ENCODE results near the gene PPP4R3A. TPM values are rescaled to one million over a fixed set of nuclear protein-coding genes. Genes with fewer than 3 reads are reported as not detected.
"Not testable (repeated sequence)": the region's sequence is repeated elsewhere in the genome, so short reads cannot be mapped to it uniquely, and the experiment has no call there.

The PPP4R3A gene
- total and polyA plus RNA-seq, 2 experiments from 2014 or later, result 53.5 to 94.9 TPM

DNA sequence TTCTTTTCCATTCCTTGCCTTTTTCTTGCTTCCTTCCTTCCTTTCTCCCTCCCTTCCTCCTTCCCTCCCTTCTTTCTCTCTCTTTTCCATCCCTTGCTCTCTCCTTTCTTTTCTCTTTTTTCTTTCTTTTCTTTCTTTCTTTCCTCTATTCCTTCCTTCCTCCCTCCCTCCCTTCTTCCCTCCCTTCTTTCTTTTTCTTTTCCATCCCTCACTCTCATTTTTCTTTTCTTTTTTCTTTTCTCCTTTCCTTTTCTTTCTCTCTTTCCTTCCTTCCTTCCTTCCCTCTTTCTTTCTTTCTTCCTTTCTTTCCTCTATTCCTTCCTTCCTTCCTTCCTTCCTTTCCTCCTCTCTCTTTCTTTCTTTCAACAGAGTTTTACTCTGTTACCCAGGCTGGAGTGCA, 35.1 kb upstream of the PPP4R3A start:
- Histone ChIP-seq H3K4me3 (no peak overlapping the region), H3K27ac (no peak overlapping the region), H3K4me1 (ENCODE audit: low read depth) (no peaks in the 10 kb centered on the region), H3K27me3 (no peaks in the 10 kb centered on the region), H3K36me3 (no peaks in the 10 kb centered on the region), H3K9me3 (ENCODE audit: low read depth) (no peaks in the 10 kb centered on the region)
- DNase-seq (ENCODE audit: low read depth in 1 of 2, low spot score in 1 of 2), result no peak
- TF ChIP-seq, protein P1, sequence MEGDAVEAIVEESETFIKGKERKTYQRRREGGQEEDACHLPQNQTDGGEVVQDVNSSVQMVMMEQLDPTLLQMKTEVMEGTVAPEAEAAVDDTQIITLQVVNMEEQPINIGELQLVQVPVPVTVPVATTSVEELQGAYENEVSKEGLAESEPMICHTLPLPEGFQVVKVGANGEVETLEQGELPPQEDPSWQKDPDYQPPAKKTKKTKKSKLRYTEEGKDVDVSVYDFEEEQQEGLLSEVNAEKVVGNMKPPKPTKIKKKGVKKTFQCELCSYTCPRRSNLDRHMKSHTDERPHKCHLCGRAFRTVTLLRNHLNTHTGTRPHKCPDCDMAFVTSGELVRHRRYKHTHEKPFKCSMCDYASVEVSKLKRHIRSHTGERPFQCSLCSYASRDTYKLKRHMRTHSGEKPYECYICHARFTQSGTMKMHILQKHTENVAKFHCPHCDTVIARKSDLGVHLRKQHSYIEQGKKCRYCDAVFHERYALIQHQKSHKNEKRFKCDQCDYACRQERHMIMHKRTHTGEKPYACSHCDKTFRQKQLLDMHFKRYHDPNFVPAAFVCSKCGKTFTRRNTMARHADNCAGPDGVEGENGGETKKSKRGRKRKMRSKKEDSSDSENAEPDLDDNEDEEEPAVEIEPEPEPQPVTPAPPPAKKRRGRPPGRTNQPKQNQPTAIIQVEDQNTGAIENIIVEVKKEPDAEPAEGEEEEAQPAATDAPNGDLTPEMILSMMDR (IDR thresholded peaks at IDR 0.05; ENCODE audit: low read depth, low read length), result no peak

DNA sequence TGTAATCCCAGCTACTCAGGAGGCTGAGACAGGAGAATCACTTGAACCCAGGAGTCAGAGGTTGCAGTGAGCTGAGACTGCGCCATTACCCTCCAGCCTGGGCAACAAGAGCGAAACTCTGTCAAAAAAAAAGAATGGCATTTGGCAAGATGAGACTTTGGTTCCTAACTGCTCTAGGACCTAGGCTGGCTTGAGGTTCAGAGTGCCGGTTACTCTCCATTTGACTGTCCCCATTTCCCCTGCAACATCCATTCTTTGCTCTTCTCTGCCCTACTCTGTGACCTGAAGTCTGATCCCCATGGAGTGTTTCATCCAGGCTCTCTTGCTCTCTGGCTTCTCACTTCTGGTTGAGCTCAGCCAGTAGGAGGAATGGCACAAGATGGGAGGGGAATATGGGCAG, 26.2 kb upstream of the PPP4R3A start:
- TF ChIP-seq, protein P1 (IDR thresholded peaks at IDR 0.05; ENCODE audit: low read depth, low read length), result no peak
- Histone ChIP-seq H3K4me1 (ENCODE audit: low read depth) (no peaks in the 10 kb centered on the region), H3K36me3 (no peaks in the 10 kb centered on the region), H3K27me3 (no peaks in the 10 kb centered on the region), H3K27ac (no peak overlapping the region), H3K4me3 (no peak overlapping the region), H3K9me3 (ENCODE audit: low read depth) (no peaks in the 10 kb centered on the region)
- DNase-seq (ENCODE audit: low read depth in 1 of 2, low spot score in 1 of 2), result no peak

DNA sequence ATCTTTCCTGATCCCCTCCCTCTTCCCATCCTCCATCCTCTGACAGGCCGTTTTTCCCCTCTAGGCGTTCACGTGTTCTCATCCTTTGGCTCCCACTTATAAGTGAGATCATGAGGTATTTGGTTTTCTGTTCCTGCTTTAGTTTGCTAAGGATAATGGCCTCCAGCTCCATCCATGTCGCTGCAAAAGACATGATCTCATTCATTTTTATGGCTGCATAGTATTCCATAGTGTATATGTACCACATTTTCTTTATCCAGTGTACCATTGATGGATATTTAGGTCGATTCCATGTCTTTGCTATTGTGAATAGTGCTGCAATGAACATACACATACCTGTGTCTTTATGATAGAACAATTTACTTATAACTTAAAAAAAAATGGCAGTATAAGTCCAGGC, 23.9 kb upstream of the PPP4R3A start:
- H3K9me3 ChIP-seq (ENCODE audit: low read depth); H3K36me3 ChIP-seq; H3K27me3 ChIP-seq; DNase-seq (ENCODE audit: low read depth in 1 of 2, low spot score in 1 of 2); H3K4me3 ChIP-seq; H3K4me1 ChIP-seq (ENCODE audit: low read depth); H3K27ac ChIP-seq: not testable (repeated sequence)

DNA sequence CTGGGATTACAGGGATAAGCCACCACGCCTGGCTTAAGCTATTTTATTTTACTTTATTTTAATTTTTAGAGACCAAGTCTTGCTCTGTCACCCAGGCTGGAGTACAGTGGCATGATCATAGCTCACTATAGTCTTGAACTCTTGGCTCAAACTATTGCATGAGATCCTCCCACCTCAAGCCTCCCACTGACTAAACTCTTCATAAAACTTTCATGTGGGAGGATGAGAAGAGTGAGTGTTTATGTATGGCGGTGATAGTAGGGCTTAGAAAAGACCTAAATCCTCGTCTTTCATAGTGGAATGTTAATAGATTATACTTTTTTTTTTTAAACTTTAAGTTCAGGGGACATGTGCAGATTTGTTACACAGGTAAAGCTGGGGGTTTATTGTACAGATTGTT, 23.5 kb upstream of the PPP4R3A start:
- Histone ChIP-seq H3K36me3 (no peaks in the 10 kb centered on the region), H3K9me3 (ENCODE audit: low read depth) (no peaks in the 10 kb centered on the region), H3K4me1 (ENCODE audit: low read depth) (no peaks in the 10 kb centered on the region), H3K27ac (no peak overlapping the region), H3K27me3 (no peaks in the 10 kb centered on the region), H3K4me3 (no peak overlapping the region)
- no peak for DNase-seq (ENCODE audit: low read depth in 1 of 2, low spot score in 1 of 2)
- TF ChIP-seq, protein P1 (IDR thresholded peaks at IDR 0.05; ENCODE audit: low read depth, low read length), result no peak

DNA sequence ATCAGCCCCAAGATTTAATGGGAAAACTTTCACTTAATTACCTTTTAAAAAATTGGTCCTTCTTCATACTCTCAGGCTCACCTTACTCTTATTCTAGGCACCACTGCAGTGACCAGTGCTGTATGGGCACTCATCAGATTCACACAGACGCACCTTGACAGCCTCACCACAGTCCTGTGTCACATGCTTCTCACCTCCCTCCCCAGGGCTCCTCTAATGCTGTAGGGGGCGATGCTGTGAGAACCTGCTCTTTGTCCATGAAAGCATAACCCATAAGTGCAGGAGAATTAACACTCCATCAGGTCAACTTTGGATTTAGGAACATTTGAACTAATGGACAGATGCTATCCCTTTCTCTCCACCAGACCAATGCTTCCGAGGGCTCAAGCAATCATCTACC, 13.9 kb upstream of the PPP4R3A start:
- TF ChIP-seq, protein P1 (IDR thresholded peaks at IDR 0.05; ENCODE audit: low read depth, low read length), result no peak
- DNase-seq (ENCODE audit: low read depth in 1 of 2, low spot score in 1 of 2), result no peak
- Histone ChIP-seq H3K9me3 (ENCODE audit: low read depth) (no peaks in the 10 kb centered on the region), H3K27ac (no peak overlapping the region), H3K27me3 (no peaks in the 10 kb centered on the region), H3K36me3 (no peaks in the 10 kb centered on the region), H3K4me1 (ENCODE audit: low read depth) (no peaks in the 10 kb centered on the region), H3K4me3 (no peak overlapping the region)

DNA sequence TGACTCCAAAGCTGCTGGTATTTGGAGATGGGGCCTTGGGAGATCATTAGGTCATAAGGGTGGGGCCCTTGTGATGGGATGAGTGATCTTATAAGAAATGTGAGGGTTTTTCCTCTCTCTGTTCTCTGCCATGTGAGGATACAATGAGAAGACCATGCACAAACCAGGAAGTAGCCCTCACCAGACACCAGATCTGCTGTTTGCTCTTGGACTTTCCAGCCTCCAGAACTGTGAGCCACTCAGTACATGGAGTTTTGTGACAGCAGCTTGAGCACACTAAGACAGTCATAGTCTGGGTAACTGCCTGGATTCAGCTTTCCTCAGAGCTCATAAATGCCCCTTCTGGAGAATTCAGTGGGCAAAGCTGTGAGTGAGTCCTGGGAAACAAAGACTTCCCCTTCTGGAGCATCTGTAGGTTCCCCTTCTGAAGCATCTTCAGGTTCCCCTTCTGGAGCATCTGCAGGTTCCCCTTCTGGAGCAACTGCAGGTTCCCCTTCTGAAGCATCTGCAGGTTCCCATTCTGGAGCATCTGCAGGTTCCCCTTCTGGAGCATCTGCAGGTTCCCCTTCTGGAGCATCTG, 11.0 kb upstream of the PPP4R3A start:
- H3K4me1 ChIP-seq (ENCODE audit: low read depth), result no peaks in the 10 kb centered on the region

More for the DNA sequence above, 11.0 kb upstream of the PPP4R3A start:
- no peak overlapping the region for H3K4me3 ChIP-seq
- no peaks in the 10 kb centered on the region for H3K9me3 ChIP-seq (ENCODE audit: low read depth)
- H3K36me3 ChIP-seq, result no peaks in the 10 kb centered on the region
- TF ChIP-seq, protein P1 (IDR thresholded peaks at IDR 0.05; ENCODE audit: low read depth, low read length), result no peak
- no peak overlapping the region for H3K27ac ChIP-seq
- no peak for DNase-seq (ENCODE audit: low read depth in 1 of 2, low spot score in 1 of 2)
- no peaks in the 10 kb centered on the region for H3K27me3 ChIP-seq
